OCI-LY7 (cell line): ENCODE data around the gene PMS1. TPM values are rescaled to one million over a fixed set of nuclear protein-coding genes. Genes with fewer than 3 reads are reported as not detected.
"Not testable (repeated sequence)": the region's sequence is repeated elsewhere in the genome, so short reads cannot be mapped to it uniquely, and the experiment has no call there.

Experiments used
- BruUV-seq: library from RNA; stranded (reverse); fragments of 400-500 nt; replicated peaks from 2 replicates; lab custom pipeline; 2021; lab: Mats Ljungman, UMichigan
- CTCF ChIA-PET: fragments of 300-600 bp; sonication (Branson Sonifier 250); formaldehyde crosslinking; loops from one replicate; lab custom pipeline; 2022; ENCODE audit warnings: antibody characterized with exemption; ENCODE audit not compliant: unreplicated experiment; lab: Charles Lee
- POLR2A ChIA-PET: fragments of 300-600 bp; sonication (Branson Sonifier 250); formaldehyde crosslinking; loops from one replicate; lab custom pipeline; 2022; ENCODE audit warnings: antibody characterized with exemption; lab: Charles Lee
- DNase-seq: peaks from one replicate; pipeline ENCODE4 v3.0.0-alpha.2; 2015; ENCODE audit warnings: low spot score
- H2AFZ ChIP-seq: fragments of 200-600 bp; sonication (generic), shearing (Covaris generic); 2 replicates; pipeline ENCODE4 v1.6.1; 2014; ENCODE audit warnings: mild to moderate bottlenecking, antibody characterized with exemption, low read length, moderate library complexity
- H3K27ac ChIP-seq: fragments of 200-600 bp; sonication (generic); 2 replicates; pipeline ENCODE4 v1.5.1; 2014; ENCODE audit warnings: mixed run types, low read depth, mild to moderate bottlenecking, moderate library complexity, low read length, inconsistent platforms; ENCODE audit not compliant: poor library complexity, severe bottlenecking
- H3K36me3 ChIP-seq: fragments of 200-600 bp; sonication (generic); 2 replicates; pipeline ENCODE4 v1.6.1; 2014; ENCODE audit warnings: mild to moderate bottlenecking, antibody characterized with exemption, low read length, moderate library complexity, mixed read lengths; ENCODE audit not compliant: insufficient read depth
- H3K4me1 ChIP-seq: fragments of 200-600 bp; sonication (generic); 2 replicates; pipeline ENCODE4 v1.5.1; 2014; ENCODE audit warnings: mild to moderate bottlenecking, low read length; ENCODE audit not compliant: insufficient read depth, poor library complexity, severe bottlenecking
- H3K4me2 ChIP-seq: fragments of 200-600 bp; sonication (generic); 2 replicates; pipeline ENCODE4 v1.6.1; 2014; ENCODE audit warnings: mild to moderate bottlenecking, low read length
- H3K4me3 ChIP-seq: fragments of 200-600 bp; sonication (generic); 2 replicates; pipeline ENCODE4 v1.5.1; 2014; ENCODE audit warnings: mild to moderate bottlenecking, low read depth, low read length; ENCODE audit not compliant: poor library complexity, severe bottlenecking
- H3K79me2 ChIP-seq: fragments of 200-600 bp; sonication (generic); 2 replicates; pipeline ENCODE4 v1.6.1; 2016; ENCODE audit warnings: low read depth, mild to moderate bottlenecking, low read length, moderate library complexity, mixed read lengths; ENCODE audit not compliant: insufficient read depth
- H3K9me2 ChIP-seq: fragments of 200-600 bp; sonication (generic); 2 replicates; pipeline ENCODE4 v1.6.1; 2016; ENCODE audit warnings: mild to moderate bottlenecking, low read length, mixed read lengths; ENCODE audit not compliant: insufficient read depth
- H3K9me3 ChIP-seq: fragments of 200-600 bp; sonication (generic); 2 replicates; pipeline ENCODE4 v1.6.1; 2014; ENCODE audit warnings: mild to moderate bottlenecking, mixed run types, low read length, mixed read lengths
- H4K20me1 ChIP-seq: fragments of 200-600 bp; sonication (generic); 2 replicates; pipeline ENCODE4 v1.6.1; 2014; ENCODE audit warnings: mild to moderate bottlenecking, antibody characterized with exemption, low read length, moderate library complexity, mixed read lengths; ENCODE audit not compliant: insufficient read depth
- CTCF ChIP-seq: fragments of 200-600 bp; sonication (generic); conservative IDR thresholded peaks from 2 replicates; pipeline ENCODE4 v1.5.1; 2014; ENCODE audit warnings: mild to moderate bottlenecking, antibody characterized with exemption, low read length, moderate library complexity, mixed read lengths
- EZH2phosphoT487 ChIP-seq: fragments of 200-600 bp; sonication (generic); IDR thresholded peaks from 2 replicates; pipeline ENCODE4 v1.6.1; 2018; ENCODE audit warnings: low read depth, borderline replicate concordance, mild to moderate bottlenecking, mixed run types, antibody characterized with exemption, low read length, moderate library complexity, mixed read lengths
- intact Hi-C: fragments of 100-400 bp; cut with micrococcal nuclease; formaldehyde crosslinking; loops from one replicate; pipeline ENCODE4 v1.10.0; 2022; ENCODE audit not compliant: unreplicated experiment
- total RNA-seq, 2 experiments: library from RNA; depleted of rRNA in 1 of 2; stranded (reverse); fragments of >200 nt in 1 of 2; shearing (Covaris generic) in 1 of 2; gene quantifications; 2 replicates each; pipeline ENCODE4 v1.2.3, GENCODE V29; 2014 to 2022

The PMS1 gene
- total RNA-seq, 2 experiments from 2014 or later = 31.2 to 72.2 TPM

GRCh38 chr2:189829102-189829833, 45.0 kb downstream of the PMS1 start:
- BruUV-seq = no TSS peak
- H3K27ac ChIP-seq = no peak overlapping the region
- H3K9me3 ChIP-seq = no peaks in the 10 kb centered on the region
- peaks cover 4% of the 10 kb centered on the region; the same call in 1 of the 2 replicates for H4K20me1 ChIP-seq
- peaks cover 5% of the 10 kb centered on the region; the same call in 1 of the 2 replicates for H3K79me2 ChIP-seq
- CTCF ChIA-PET = no interaction called here
- H3K9me2 ChIP-seq = no peaks in the 10 kb centered on the region
- no peak overlapping the region for H3K4me2 ChIP-seq
- POLR2A ChIA-PET = interaction anchor here (0.7 to 1.1 kb wide), 6 partner anchors 8 to 119 kb away, joined by 3 to 6 read pairs (median 4); no protein-coding TSS in a partner anchor
- H3K4me1 ChIP-seq = no peaks in the 10 kb centered on the region
- H3K4me3 ChIP-seq = no peak overlapping the region
- H3K36me3 ChIP-seq = peaks cover 40% of the 10 kb centered on the region
- TF ChIP-seq CTCF (no peak), EZH2phosphoT487 (no peak)
- intact Hi-C loops = no loop called here
- no peak overlapping the region for H2AFZ ChIP-seq
- DNase-seq = no peak

- Histone ChIP-seq H3K27ac (no peak overlapping the region), H3K4me2 (no peak overlapping the region), H3K4me1 (no peaks in the 10 kb centered on the region), H3K79me2 (no peaks in the 10 kb centered on the region; the same call in 1 of the 2 replicates), H3K9me3 (no peaks in the 10 kb centered on the region), H3K36me3 (peaks cover 38% of the 10 kb centered on the region), H2AFZ (no peak overlapping the region), H4K20me1 (no peaks in the 10 kb centered on the region), H3K9me2 (no peaks in the 10 kb centered on the region), H3K4me3 (no peak overlapping the region)
- BruUV-seq = no TSS peak
- ChIA-PET CTCF (no interaction called here), POLR2A (no interaction called here)
- intact Hi-C loops = no loop called here
- no peak for DNase-seq
- TF ChIP-seq CTCF (no peak), EZH2phosphoT487 (no peak)
These were observed 46.3 kb downstream of the PMS1 start for GRCh38 chr2:189830510-189830909.

GRCh38 chr2:189834059-189834458, 49.8 kb downstream of the PMS1 start:
- TF ChIP-seq CTCF (no peak), EZH2phosphoT487 (no peak)
- no peak overlapping the region for H3K27ac ChIP-seq
- H3K4me2 ChIP-seq = no peak overlapping the region
- H2AFZ ChIP-seq = no peak overlapping the region
- H3K4me3 ChIP-seq = no peak overlapping the region
- H4K20me1 ChIP-seq = no peaks in the 10 kb centered on the region
- ChIA-PET CTCF (no interaction called here), POLR2A (no interaction called here)
- BruUV-seq = no TSS peak
- no peaks in the 10 kb centered on the region for H3K9me3 ChIP-seq
- H3K36me3 ChIP-seq = peaks cover 32% of the 10 kb centered on the region
- intact Hi-C loops = no loop called here
- H3K9me2 ChIP-seq = no peaks in the 10 kb centered on the region
- no peaks in the 10 kb centered on the region for H3K79me2 ChIP-seq
- DNase-seq = no peak
- no peaks in the 10 kb centered on the region for H3K4me1 ChIP-seq

- H3K27ac ChIP-seq, intact Hi-C loops, H4K20me1 ChIP-seq, H3K9me3 ChIP-seq, H3K4me1 ChIP-seq, BruUV-seq, CTCF ChIA-PET, H3K4me2 ChIP-seq, H3K9me2 ChIP-seq, H3K79me2 ChIP-seq, H2AFZ ChIP-seq, H3K4me3 ChIP-seq, DNase-seq: not testable (repeated sequence)
- POLR2A ChIA-PET = interaction anchor here (0.8 kb wide), 1 partner anchor 23 kb away, joined by 4 read pairs; no protein-coding TSS in a partner anchor
- peaks cover 36% of the 10 kb centered on the region for H3K36me3 ChIP-seq
These were observed 50.4 kb downstream of the PMS1 start for GRCh38 chr2:189834642-189835041.
